Activated B cell treated with CpG ODN at 0.5 μM for 24 hours (primary cell): Measurements from ENCODE around the gene OR10W1. TPM values are rescaled to one million over a fixed set of nuclear protein-coding genes. Genes with fewer than 3 reads are reported as not detected.

Source experiments
- ATAC-seq: fragments of 200-7000 bp; cut with Tn5 transposase; one replicate; pipeline ENCODE4 v1.10.0; 2021; ENCODE audit warnings: low read depth, mild to moderate bottlenecking, moderate library complexity
- CTCF ChIA-PET: fragments of 350-600 bp; sonication (Branson Sonifier 250); formaldehyde crosslinking; loops from one replicate; lab custom pipeline; 2021; ENCODE audit warnings: antibody characterized with exemption; lab: Charles Lee
- POLR2A ChIA-PET: fragments of 350-600 bp; sonication (Branson Sonifier 250); formaldehyde crosslinking; loops from one replicate; lab custom pipeline; 2021; ENCODE audit warnings: antibody characterized with exemption; lab: Charles Lee
- DNase-seq: peaks from one replicate; pipeline ENCODE4 v3.0.0; 2022
- H3K27ac Mint-ChIP-seq: one replicate; pipeline ENCODE4 v1.8.0; 2020; ENCODE audit warnings: mixed read lengths
- H3K27me3 Mint-ChIP-seq: one replicate; pipeline ENCODE4 v1.8.0; 2021; ENCODE audit warnings: mixed read lengths
- H3K36me3 Mint-ChIP-seq: one replicate; pipeline ENCODE4 v1.8.0; 2021; ENCODE audit warnings: low read depth, mixed read lengths
- H3K4me1 Mint-ChIP-seq: one replicate; pipeline ENCODE4 v1.8.0; 2021; ENCODE audit warnings: mixed read lengths
- H3K4me3 Mint-ChIP-seq: one replicate; pipeline ENCODE4 v1.8.0; 2020; ENCODE audit warnings: mild to moderate bottlenecking, mixed read lengths
- H3K9me3 Mint-ChIP-seq: one replicate; pipeline ENCODE4 v1.8.0; 2020; ENCODE audit warnings: mixed read lengths
- CTCF ChIP-seq: fragments of 200-600 bp; IDR thresholded peaks from one replicate; pipeline ENCODE4 v1.8.0; 2022; ENCODE audit warnings: antibody characterized with exemption, mild to moderate bottlenecking
- intact Hi-C: fragments of 100-400 bp; cut with micrococcal nuclease; formaldehyde crosslinking; loops from one replicate; pipeline ENCODE4 v1.15.1; 2024
- total RNA-seq: library from RNA; stranded (reverse); gene quantifications from 2 replicates; pipeline ENCODE4 v1.2.3, GENCODE V29; 2022

Gene OR10W1
- total RNA-seq, 1 donor from 2014 or later: not detected

- ChIA-PET CTCF (no interaction called here), POLR2A (no interaction called here)
- Mint-ChIP-seq H3K4me1 (no peaks in the 10 kb centered on the region), H3K9me3 (peaks cover 18% of the 10 kb centered on the region), H3K36me3 (no peaks in the 10 kb centered on the region), H3K27ac (no peak overlapping the region), H3K27me3 (no peaks in the 10 kb centered on the region), H3K4me3 (no peak overlapping the region)
- TF ChIP-seq CTCF: no peak
- DNase-seq (no peak), ATAC-seq (no peak)
- intact Hi-C loops: no loop called here
These were observed 13.1 kb downstream of the OR10W1 start for GRCh38 chr11:58254936-58255335.

- intact Hi-C loops: no loop called here
- CTCF ChIA-PET: no interaction called here
- no peak for TF ChIP-seq CTCF
- DNase-seq: no peak
- Mint-ChIP-seq H3K27me3 (peaks cover 4% of the 10 kb centered on the region), H3K27ac (no peak overlapping the region), H3K9me3 (peaks cover 6% of the 10 kb centered on the region), H3K4me1 (no peaks in the 10 kb centered on the region), H3K4me3 (no peak overlapping the region), H3K36me3 (no peaks in the 10 kb centered on the region)
- no peak for ATAC-seq
- POLR2A ChIA-PET: no interaction called here
These were observed 24.1 kb downstream of the OR10W1 start for GRCh38 chr11:58243954-58244353.

GRCh38 chr11:58227956-58228615, 40.0 kb downstream of the OR10W1 start:
- Mint-ChIP-seq H3K4me1 (no peaks in the 10 kb centered on the region), H3K36me3 (no peaks in the 10 kb centered on the region), H3K4me3 (no peak overlapping the region), H3K27ac (no peak overlapping the region), H3K9me3 (peaks cover 2% of the 10 kb centered on the region), H3K27me3 (peaks cover 10% of the 10 kb centered on the region)
- no peak for DNase-seq
- ChIA-PET POLR2A (no interaction called here), CTCF (no interaction called here)
- intact Hi-C loops: no loop called here
- no peak for ATAC-seq
- TF ChIP-seq CTCF: no peak

DNA sequence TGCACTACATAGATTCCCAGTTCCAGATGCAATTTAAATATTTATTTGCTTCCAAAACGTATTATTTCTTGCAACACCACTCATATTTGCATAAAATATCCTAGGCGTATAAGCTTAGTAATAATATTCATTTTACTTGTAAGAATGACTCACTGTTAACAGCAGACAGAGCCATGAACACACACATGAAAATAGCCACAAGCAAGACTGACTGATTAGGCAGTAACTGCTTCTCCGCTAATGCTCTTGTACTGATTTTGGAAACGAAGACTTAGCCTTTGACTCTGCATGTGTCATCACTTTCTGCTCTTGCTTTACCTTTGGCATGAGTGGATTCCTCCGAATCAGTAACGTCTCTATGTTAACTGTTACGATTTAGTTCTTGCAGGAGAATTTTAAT, 45.3 kb downstream of the OR10W1 start:
- ChIA-PET POLR2A (no interaction called here), CTCF (no interaction called here)
- no peaks in the 10 kb centered on the region for H3K4me1 Mint-ChIP-seq
- no peaks in the 10 kb centered on the region for H3K9me3 Mint-ChIP-seq
- ATAC-seq: no peak
- TF ChIP-seq CTCF: no peak
- H3K27me3 Mint-ChIP-seq: peaks cover 5% of the 10 kb centered on the region
- DNase-seq: no peak
- intact Hi-C loops: no loop called here
- no peak overlapping the region for H3K4me3 Mint-ChIP-seq
- no peak overlapping the region for H3K27ac Mint-ChIP-seq
- no peaks in the 10 kb centered on the region for H3K36me3 Mint-ChIP-seq

Other genes starting within 250 kb of the OR10W1 start
- not detected in 2 replicates for gene OR9Q1, start 244.4 kb downstream of the OR10W1 start, total RNA-seq
- gene OR6Q1, start 237.3 kb downstream of the OR10W1 start, total RNA-seq: not detected in 2 replicates
- gene OR9I1, start 142.7 kb downstream of the OR10W1 start, total RNA-seq: not detected in 2 replicates
- not detected in 2 replicates for gene OR9Q2, start 79.2 kb downstream of the OR10W1 start, total RNA-seq
- gene OR1S2, start 64.1 kb downstream of the OR10W1 start, total RNA-seq: not detected in 2 replicates
- not detected in 2 replicates for gene OR1S1, start 55.5 kb downstream of the OR10W1 start, total RNA-seq
- gene OR10Q1, start 39.3 kb downstream of the OR10W1 start, total RNA-seq: not detected in 2 replicates
- gene OR5B17, start 90.8 kb upstream of the OR10W1 start, total RNA-seq: not detected in 2 replicates
- gene OR5B3, start 138.6 kb upstream of the OR10W1 start, total RNA-seq: not detected in 2 replicates
- not detected in 2 replicates for gene OR5B2, start 159.9 kb upstream of the OR10W1 start, total RNA-seq
- not detected in 2 replicates for gene OR5B12, start 174.0 kb upstream of the OR10W1 start, total RNA-seq
- gene OR5B21, start 239.8 kb upstream of the OR10W1 start, total RNA-seq: 0.60 and 0.71 TPM in 2 replicates